ENCODE measurements around the gene GRK3.

DNA sequence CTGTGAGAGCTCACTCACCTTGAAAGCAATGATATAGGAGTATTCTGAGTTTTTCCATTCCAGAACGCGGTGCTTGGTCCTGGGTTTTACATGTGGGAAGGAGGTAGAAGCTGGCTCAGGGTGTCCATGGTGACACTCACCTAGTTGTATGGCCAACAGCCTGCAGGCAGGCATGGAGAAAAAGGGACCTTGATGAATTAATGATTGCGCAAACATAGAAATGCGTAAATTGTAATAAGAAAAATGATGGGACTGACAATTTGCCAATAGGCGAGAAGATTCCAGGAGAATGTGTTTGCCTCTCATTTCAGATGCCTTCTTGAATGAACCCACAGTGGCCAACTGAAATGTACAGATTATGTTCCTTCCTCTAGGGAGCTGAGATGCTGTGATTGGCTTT, 124.2 kb downstream of the GRK3 start:
- TF ChIP-seq POLR2A (IDR thresholded peaks at IDR 0.05) = no peak
- TF ChIP-seq, protein P1, sequence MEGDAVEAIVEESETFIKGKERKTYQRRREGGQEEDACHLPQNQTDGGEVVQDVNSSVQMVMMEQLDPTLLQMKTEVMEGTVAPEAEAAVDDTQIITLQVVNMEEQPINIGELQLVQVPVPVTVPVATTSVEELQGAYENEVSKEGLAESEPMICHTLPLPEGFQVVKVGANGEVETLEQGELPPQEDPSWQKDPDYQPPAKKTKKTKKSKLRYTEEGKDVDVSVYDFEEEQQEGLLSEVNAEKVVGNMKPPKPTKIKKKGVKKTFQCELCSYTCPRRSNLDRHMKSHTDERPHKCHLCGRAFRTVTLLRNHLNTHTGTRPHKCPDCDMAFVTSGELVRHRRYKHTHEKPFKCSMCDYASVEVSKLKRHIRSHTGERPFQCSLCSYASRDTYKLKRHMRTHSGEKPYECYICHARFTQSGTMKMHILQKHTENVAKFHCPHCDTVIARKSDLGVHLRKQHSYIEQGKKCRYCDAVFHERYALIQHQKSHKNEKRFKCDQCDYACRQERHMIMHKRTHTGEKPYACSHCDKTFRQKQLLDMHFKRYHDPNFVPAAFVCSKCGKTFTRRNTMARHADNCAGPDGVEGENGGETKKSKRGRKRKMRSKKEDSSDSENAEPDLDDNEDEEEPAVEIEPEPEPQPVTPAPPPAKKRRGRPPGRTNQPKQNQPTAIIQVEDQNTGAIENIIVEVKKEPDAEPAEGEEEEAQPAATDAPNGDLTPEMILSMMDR (IDR thresholded peaks at IDR 0.05) = no peak

Measured in Peyer's patch (tissue), 4 donors.